Prostate gland (tissue), 2 donors: ENCODE data around the gene RAD51B.

ENCODE experiments used
- CTCF ChIP-seq, 4 experiments: fragments of 200-600 bp in 2 of 4; fragments of 450-650 bp in 2 of 4; sonication (generic) in 2 of 4; IDR thresholded peaks; 1 replicate in 3 of 4; 2 replicates in 1 of 4; pipeline ENCODE4 v1.5.1; 2016 to 2019; ENCODE audit warnings: antibody characterized with exemption in 4 of 4, mild to moderate bottlenecking in 2 of 4, moderate library complexity in 2 of 4
- POLR2A ChIP-seq: fragments of 450-650 bp; IDR thresholded peaks from one replicate; pipeline ENCODE4 v1.6.1; 2016; ENCODE audit warnings: antibody characterized with exemption, mild to moderate bottlenecking

GRCh38 chr14:68775614-68776126 lies 956.1 kb downstream of the RAD51B start:
- TF ChIP-seq POLR2A (no peak), CTCF (IDR thresholded peaks at IDR 0.05) (no peak)
